T47D (cell line): ENCODE measurements around the gene RHOG.
"Not testable (repeated sequence)": the region's sequence is repeated elsewhere in the genome, so short reads cannot be mapped to it uniquely, and the experiment has no call there.

Experiments used
- DNase-seq, 2 experiments: peaks; one replicate each; pipeline versions ENCODE4 v3.0.0 to v3.0.0-alpha.2; 2011 to 2012; ENCODE audit warnings: low read depth in 1 of 2, low spot score in 1 of 2
- JUND ChIP-seq: IDR thresholded peaks from 2 replicates; pipeline ENCODE4 v1.6.1; 2012; ENCODE audit warnings: low read depth
- in situ Hi-C: cut with HindIII; loops from 2 replicates; pipeline ENCODE4 v1.10.0; 2016; ENCODE audit warnings: low sequenced_read_pairs, low pct_unique_long_range_greater_than_20kb

RHOG gene

GRCh38 chr11:3823762-3824506, 16.8 kb downstream of the RHOG start:
- DNase-seq, result no peak
- no peak for TF ChIP-seq JUND
- in situ Hi-C loops, result no loop called here

- TF ChIP-seq JUND, result no peak
- DNase-seq, result no peak
- in situ Hi-C loops, result no loop called here
Observed at GRCh38 chr11:3823303-3823702, 17.5 kb downstream of the RHOG start.

DNA sequence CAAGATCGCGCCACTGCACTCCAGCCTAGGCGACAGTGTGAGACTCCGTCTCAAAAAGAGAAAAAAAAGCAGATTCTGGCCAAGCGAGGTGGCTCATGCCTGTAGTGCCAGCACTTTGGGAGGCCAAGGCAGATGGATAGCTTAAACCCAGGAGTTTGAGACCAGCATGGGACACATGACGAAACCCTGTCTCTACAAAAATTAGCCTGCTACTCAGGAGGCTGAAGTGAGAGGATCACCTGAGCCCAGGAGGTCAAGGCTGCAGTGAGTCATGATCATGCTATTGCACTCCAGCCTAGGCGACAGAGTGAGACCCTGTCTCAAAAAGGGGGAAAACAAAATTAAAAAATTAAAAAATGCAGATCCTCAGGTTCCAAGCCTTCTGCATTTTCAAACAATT, 18.4 kb downstream of the RHOG start:
- TF ChIP-seq JUND, result no peak
- in situ Hi-C loops, result no loop called here

GRCh38 chr11:3820971-3821370, 19.8 kb downstream of the RHOG start:
- in situ Hi-C loops, result no loop called here
- TF ChIP-seq JUND, result no peak

More for the DNA sequence above, 18.4 kb downstream of the RHOG start:
- DNase-seq, result no peak

GRCh38 chr11:3817181-3817800, 23.5 kb downstream of the RHOG start:
- no peak for TF ChIP-seq JUND
- DNase-seq, result no peak
- in situ Hi-C loops, result no loop called here

More at GRCh38 chr11:3820971-3821370, 19.8 kb downstream of the RHOG start:
- no peak for DNase-seq

DNA sequence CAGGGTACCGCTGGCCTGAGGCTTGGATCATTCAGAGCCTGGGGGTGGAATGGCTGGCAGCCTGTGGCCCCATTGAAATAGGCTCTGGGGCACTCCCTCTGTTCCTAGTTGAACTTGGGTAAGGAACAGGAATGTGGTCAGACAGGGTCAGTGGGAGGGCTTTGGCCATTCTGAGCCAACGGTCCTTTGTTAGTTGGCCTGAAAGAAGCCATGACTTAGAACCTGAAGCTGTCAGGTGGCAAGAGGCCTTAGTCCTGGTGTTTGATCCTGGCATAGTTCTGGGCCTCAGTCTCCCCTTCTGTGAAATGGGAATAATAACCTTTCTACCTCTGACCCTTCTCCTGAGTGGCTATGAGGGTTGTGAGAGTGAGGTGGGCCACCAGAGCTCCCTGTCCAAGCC, 24.1 kb downstream of the RHOG start:
- peak in 1 of 2 experiments; percentile 86 for DNase-seq
- in situ Hi-C loops, result no loop called here
- no peak for TF ChIP-seq JUND

DNA sequence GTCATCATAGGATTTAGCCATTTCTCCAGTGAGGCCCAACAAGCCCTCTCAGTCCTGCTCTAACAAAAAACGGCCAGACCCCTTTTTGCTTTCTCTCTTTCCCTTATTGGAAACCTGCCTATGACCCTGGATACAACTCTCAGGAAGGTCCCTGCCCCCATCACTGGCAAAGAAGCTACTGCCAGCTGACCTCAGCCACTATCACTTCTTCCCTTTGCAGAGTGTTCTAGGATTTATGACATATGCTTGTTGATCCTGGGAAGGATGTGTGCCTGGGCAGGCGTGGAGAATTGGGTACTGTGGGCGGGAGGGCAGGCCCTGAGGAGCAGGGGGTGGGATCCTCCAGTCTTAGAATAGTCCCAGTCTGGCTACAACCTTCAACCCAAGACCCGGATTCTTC, 24.9 kb downstream of the RHOG start:
- in situ Hi-C loops, result no loop called here
- DNase-seq, result no peak
- TF ChIP-seq JUND, result no peak

DNA sequence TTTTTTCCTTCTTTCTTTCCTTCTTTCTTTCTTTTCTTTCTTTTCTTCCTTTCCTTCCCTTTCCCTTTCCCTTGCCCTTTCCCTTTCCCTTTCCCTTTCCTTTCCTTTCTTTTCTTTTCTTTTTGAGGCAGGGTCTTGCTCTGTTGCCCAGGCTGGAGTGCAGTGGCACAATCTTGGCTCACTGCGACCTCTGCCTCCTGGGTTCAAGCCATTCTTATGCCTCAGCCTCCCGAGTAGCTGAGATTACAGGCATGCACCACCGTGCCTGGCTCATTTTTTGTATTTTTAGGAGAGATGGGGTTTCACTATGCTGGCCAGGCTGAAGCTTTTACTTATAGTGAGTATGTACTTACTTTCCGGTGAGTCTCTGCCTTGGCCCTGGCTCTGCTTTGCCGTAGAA, 25.9 kb downstream of the RHOG start:
- in situ Hi-C loops, DNase-seq: not testable (repeated sequence)

GRCh38 chr11:3810951-3811350, 29.8 kb downstream of the RHOG start:
- TF ChIP-seq JUND, result no peak
- in situ Hi-C loops, result no loop called here

DNA sequence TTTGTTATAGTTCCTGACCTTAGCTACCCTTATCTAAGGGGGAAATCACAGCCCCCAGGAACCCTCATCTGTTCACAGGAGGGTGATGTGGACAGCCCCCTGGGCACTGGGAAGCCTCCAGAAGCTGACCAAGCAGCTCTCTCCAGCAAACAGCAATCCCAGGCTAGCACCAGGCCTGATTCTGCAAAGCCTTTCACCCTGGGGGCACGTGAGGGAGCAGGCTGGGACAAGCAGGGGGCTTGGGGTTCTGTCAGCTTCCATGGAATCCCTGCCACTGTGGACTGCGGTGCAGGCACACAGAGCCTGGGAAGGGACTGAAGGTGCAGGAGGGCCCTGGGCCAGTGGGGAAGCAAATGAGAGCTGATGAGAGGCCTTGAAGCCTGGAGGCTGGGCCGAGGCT, 30.3 kb downstream of the RHOG start:
- no peak for DNase-seq
- in situ Hi-C loops, result no loop called here
- TF ChIP-seq JUND, result no peak

More at GRCh38 chr11:3810951-3811350, 29.8 kb downstream of the RHOG start:
- no peak for DNase-seq

- DNase-seq, result no peak
- no peak for TF ChIP-seq JUND
- in situ Hi-C loops, result no loop called here
Observed at GRCh38 chr11:3809624-3809928, 31.2 kb downstream of the RHOG start.

- in situ Hi-C loops, result no loop called here
- peak; percentile 56 to 81 for DNase-seq
- no peak for TF ChIP-seq JUND
Observed at GRCh38 chr11:3808861-3809623, 31.7 kb downstream of the RHOG start.
